Osteocyte (in vitro differentiated cells): Measurements from ENCODE around the gene DIPK1B. TPM values are rescaled to one million over a fixed set of nuclear protein-coding genes. Genes with fewer than 3 reads are reported as not detected.
A peak's percentile ranks its signal among the peaks of the same experiment; 100 is the strongest.

Experiments used
- DNase-seq: peaks from one replicate; pipeline ENCODE4 v3.0.0; 2021; ENCODE audit warnings: mixed read lengths; ENCODE audit not compliant: unreplicated experiment; ENCODE audit errors: extremely low spot score
- H3K27ac Mint-ChIP-seq: one replicate; pipeline ENCODE4 v1.8.0; 2021; ENCODE audit warnings: mild to moderate bottlenecking, mixed read lengths; ENCODE audit not compliant: unreplicated experiment
- H3K27me3 Mint-ChIP-seq: one replicate; pipeline ENCODE4 v1.8.0; 2021; ENCODE audit warnings: mixed read lengths; ENCODE audit not compliant: unreplicated experiment
- H3K36me3 Mint-ChIP-seq: one replicate; pipeline ENCODE4 v1.8.0; 2021; ENCODE audit warnings: mixed read lengths; ENCODE audit not compliant: unreplicated experiment
- H3K4me1 Mint-ChIP-seq: one replicate; pipeline ENCODE4 v1.8.0; 2021; ENCODE audit warnings: mixed read lengths; ENCODE audit not compliant: unreplicated experiment
- H3K4me3 Mint-ChIP-seq: one replicate; pipeline ENCODE4 v1.8.0; 2021; ENCODE audit warnings: mild to moderate bottlenecking, moderate library complexity, mixed read lengths; ENCODE audit not compliant: unreplicated experiment
- H3K9me3 Mint-ChIP-seq: one replicate; pipeline ENCODE4 v1.8.0; 2021; ENCODE audit warnings: mixed read lengths; ENCODE audit not compliant: unreplicated experiment
- CTCF ChIP-seq: fragments of 200-600 bp; sonication (generic); IDR thresholded peaks from 2 replicates; pipeline ENCODE4 v1.5.0; 2021; ENCODE audit warnings: antibody characterized with exemption, mild to moderate bottlenecking, moderate library complexity
- total RNA-seq: library from RNA; stranded (reverse); gene quantifications from 2 replicates; pipeline ENCODE4 v1.2.1, GENCODE V29; 2021

Gene DIPK1B
- total RNA-seq, 1 donor from 2014 or later: 11.4 TPM

- no peaks in the 10 kb centered on the region for H3K27me3 Mint-ChIP-seq
- peaks cover 2% of the 10 kb centered on the region for H3K36me3 Mint-ChIP-seq
- peak; percentile 84 for TF ChIP-seq CTCF
- no peak for DNase-seq
- H3K27ac Mint-ChIP-seq: no peak overlapping the region
- H3K4me3 Mint-ChIP-seq: no peak overlapping the region
- H3K4me1 Mint-ChIP-seq: peaks cover 8% of the 10 kb centered on the region
- no peaks in the 10 kb centered on the region for H3K9me3 Mint-ChIP-seq
Measured at GRCh38 chr9:136671646-136672430, 40.5 kb upstream of the DIPK1B start.

- no peak overlapping the region for H3K27ac Mint-ChIP-seq
- H3K36me3 Mint-ChIP-seq: peaks cover 2% of the 10 kb centered on the region
- no peak overlapping the region for H3K4me3 Mint-ChIP-seq
- H3K9me3 Mint-ChIP-seq: no peaks in the 10 kb centered on the region
- no peak for DNase-seq
- TF ChIP-seq CTCF: no peak
- peaks cover 8% of the 10 kb centered on the region for H3K4me1 Mint-ChIP-seq
- no peaks in the 10 kb centered on the region for H3K27me3 Mint-ChIP-seq
Measured at GRCh38 chr9:136672431-136673087, 39.8 kb upstream of the DIPK1B start.

GRCh38 chr9:136673088-136673974 lies 39.0 kb upstream of the DIPK1B start:
- Mint-ChIP-seq H3K27ac (no peak overlapping the region), H3K4me3 (no peak overlapping the region), H3K4me1 (peaks cover 5% of the 10 kb centered on the region), H3K9me3 (no peaks in the 10 kb centered on the region), H3K27me3 (no peaks in the 10 kb centered on the region), H3K36me3 (peaks cover 2% of the 10 kb centered on the region)
- DNase-seq: no peak
- TF ChIP-seq CTCF: no peak

DNA sequence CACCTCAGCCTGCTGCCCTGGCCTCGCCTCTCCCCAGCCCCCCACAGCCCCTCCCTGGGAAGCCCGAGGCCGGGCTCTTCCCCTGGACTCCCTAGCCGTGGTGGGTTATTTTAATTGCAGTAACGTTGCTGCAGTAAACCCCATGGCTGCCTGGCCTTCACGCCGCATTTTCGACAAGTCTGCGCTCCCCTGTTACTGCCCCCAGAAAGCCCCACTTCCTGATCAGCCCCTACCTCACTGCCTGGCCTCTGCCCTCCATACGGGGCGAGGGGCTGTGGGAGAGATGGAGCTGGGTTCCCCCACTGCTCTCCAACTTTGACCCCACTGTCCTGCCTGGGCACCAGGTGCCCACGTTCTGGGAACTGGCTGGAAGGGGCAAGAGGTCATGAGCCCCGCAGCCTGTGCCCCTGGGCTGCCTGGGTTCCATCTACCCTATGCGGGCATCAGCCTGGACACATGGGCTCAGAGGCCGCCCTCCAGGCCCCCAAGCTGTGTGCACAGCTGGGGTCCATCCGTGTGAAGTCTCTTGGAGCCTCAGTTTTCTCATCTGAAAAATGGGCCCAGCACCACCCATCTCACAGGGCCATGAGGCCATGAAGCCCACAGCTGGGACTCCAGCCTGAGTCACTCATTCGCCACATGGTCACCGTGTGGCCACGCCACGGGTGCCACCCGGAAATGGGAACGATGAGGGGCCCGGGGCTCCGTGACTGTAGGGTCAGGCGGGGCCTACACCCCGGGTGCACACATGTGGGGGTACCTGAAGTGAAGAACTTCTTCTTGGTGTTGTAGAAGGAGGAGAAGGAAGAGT lies 38.2 kb upstream of the DIPK1B start:
- no peak for DNase-seq
- no peak for TF ChIP-seq CTCF
- H3K27ac Mint-ChIP-seq: no peak overlapping the region
- H3K4me3 Mint-ChIP-seq: no peak overlapping the region
- H3K9me3 Mint-ChIP-seq: no peaks in the 10 kb centered on the region
- H3K36me3 Mint-ChIP-seq: peaks cover 2% of the 10 kb centered on the region
- no peaks in the 10 kb centered on the region for H3K27me3 Mint-ChIP-seq
- H3K4me1 Mint-ChIP-seq: no peaks in the 10 kb centered on the region
